ENCODE measurements around the gene PEA15. TPM values are rescaled to one million over a fixed set of nuclear protein-coding genes. Genes with fewer than 3 reads are reported as not detected.

The PEA15 gene
- total RNA-seq, 1 experiment from 2014 or later: 56.3 TPM

DNA sequence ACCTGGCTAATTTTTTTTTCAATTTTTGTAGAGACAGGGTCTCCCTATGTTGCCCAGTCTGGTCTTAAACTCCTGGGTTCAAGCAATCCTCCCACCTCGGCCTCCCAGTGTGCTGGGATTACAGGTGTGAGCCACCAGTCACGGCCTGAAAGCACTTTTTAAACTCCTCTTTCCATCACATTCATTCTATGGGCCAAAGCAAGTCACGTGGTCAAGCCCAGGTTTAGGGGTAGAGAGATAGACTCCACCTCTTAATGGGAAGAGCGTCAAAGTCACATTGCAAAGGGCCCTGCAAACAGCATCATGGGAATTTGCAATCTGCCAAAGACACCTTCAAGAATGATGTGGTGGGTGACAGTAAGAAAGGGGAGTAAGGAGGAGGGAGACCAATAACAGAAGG, 46.6 kb upstream of the PEA15 start:
- Mint-ChIP-seq H3K27me3 (ENCODE audit: low read depth) (no peaks in the 10 kb centered on the region), H3K36me3 (no peaks in the 10 kb centered on the region), H3K9me3 (no peaks in the 10 kb centered on the region), H3K27ac (no peak overlapping the region), H3K4me1 (peaks cover 8% of the 10 kb centered on the region), H3K4me3 (no peak overlapping the region)
- TF ChIP-seq FOXK1 (CRISPR knock-in tag; IDR thresholded peaks at IDR 0.05) (no peak), ZNF121 (CRISPR knock-in tag; IDR thresholded peaks at IDR 0.05) (no peak)
- ChIA-PET CTCF (interaction anchor here (1.2 to 2.0 kb wide), 4 partner anchors 9 to 93 kb away, joined by 5 to 11 read pairs (median 6); no protein-coding TSS in a partner anchor), POLR2A (no interaction called here)
- no peak for DNase-seq (ENCODE audit: low spot score)
- ATAC-seq: no peak

DNA sequence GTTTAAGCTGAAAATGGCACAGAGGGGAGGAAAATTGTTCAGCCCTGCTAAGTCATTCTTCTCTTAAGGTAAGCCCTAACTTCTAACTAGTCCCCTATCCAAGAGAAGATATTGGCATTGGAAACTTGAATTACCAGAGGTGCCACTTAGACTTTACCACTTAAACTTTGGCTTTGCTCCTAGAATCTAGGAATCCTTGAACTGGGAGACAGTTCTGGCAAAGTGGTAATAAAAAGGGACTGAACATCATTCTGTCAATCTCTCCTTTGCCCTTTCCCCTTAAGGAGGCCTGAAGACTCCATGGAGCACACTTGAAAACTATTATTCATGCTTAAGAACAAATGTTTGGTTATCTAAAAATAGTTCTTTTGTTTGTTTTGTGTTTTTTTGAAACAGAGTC, 45.3 kb upstream of the PEA15 start:
- Mint-ChIP-seq H3K36me3 (no peaks in the 10 kb centered on the region), H3K4me1 (peaks cover 8% of the 10 kb centered on the region), H3K4me3 (no peak overlapping the region), H3K27ac (no peak overlapping the region), H3K9me3 (no peaks in the 10 kb centered on the region), H3K27me3 (ENCODE audit: low read depth) (no peaks in the 10 kb centered on the region)
- ATAC-seq (no peak), DNase-seq (ENCODE audit: low spot score) (no peak)
- CTCF ChIA-PET: interaction anchor here (1.4 to 2.4 kb wide), 4 partner anchors 33 to 92 kb away, joined by 4 to 11 read pairs (median 6); no protein-coding TSS in a partner anchor
- POLR2A ChIA-PET: no interaction called here
- TF ChIP-seq TP53 (CRISPR knock-in tag; IDR thresholded peaks at IDR 0.05): no peak
- TF ChIP-seq NR1H2 (CRISPR knock-in tag; IDR thresholded peaks at IDR 0.05): no peak
- TF ChIP-seq ATF1 (CRISPR knock-in tag; IDR thresholded peaks at IDR 0.05): no peak
- TF ChIP-seq MYBL2 (CRISPR knock-in tag; IDR thresholded peaks at IDR 0.05): no peak
- TF ChIP-seq, protein P1, sequence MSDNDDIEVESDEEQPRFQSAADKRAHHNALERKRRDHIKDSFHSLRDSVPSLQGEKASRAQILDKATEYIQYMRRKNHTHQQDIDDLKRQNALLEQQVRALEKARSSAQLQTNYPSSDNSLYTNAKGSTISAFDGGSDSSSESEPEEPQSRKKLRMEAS (CRISPR knock-in tag; IDR thresholded peaks at IDR 0.05): no peak
- TF ChIP-seq, protein P2, sequence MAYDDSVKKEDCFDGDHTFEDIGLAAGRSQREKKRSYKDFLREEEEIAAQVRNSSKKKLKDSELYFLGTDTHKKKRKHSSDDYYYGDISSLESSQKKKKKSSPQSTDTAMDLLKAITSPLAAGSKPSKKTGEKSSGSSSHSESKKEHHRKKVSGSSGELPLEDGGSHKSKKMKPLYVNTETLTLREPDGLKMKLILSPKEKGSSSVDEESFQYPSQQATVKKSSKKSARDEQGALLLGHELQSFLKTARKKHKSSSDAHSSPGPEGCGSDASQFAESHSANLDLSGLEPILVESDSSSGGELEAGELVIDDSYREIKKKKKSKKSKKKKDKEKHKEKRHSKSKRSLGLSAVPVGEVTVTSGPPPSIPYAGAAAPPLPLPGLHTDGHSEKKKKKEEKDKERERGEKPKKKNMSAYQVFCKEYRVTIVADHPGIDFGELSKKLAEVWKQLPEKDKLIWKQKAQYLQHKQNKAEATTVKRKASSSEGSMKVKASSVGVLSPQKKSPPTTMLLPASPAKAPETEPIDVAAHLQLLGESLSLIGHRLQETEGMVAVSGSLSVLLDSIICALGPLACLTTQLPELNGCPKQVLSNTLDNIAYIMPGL (CRISPR knock-in tag; IDR thresholded peaks at IDR 0.05): no peak
- TF ChIP-seq, protein P3, sequence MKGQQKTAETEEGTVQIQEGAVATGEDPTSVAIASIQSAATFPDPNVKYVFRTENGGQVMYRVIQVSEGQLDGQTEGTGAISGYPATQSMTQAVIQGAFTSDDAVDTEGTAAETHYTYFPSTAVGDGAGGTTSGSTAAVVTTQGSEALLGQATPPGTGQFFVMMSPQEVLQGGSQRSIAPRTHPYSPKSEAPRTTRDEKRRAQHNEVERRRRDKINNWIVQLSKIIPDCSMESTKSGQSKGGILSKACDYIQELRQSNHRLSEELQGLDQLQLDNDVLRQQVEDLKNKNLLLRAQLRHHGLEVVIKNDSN (CRISPR knock-in tag; IDR thresholded peaks at IDR 0.05): no peak
- TF ChIP-seq ZNF317 (CRISPR knock-in tag; IDR thresholded peaks at IDR 0.05; ENCODE audit: borderline replicate concordance, low read depth): no peak
- no peak for TF ChIP-seq FOXK1 (CRISPR knock-in tag; IDR thresholded peaks at IDR 0.05)
- no peak for TF ChIP-seq TEAD4 (CRISPR knock-in tag; IDR thresholded peaks at IDR 0.05)
- TF ChIP-seq, protein P4, sequence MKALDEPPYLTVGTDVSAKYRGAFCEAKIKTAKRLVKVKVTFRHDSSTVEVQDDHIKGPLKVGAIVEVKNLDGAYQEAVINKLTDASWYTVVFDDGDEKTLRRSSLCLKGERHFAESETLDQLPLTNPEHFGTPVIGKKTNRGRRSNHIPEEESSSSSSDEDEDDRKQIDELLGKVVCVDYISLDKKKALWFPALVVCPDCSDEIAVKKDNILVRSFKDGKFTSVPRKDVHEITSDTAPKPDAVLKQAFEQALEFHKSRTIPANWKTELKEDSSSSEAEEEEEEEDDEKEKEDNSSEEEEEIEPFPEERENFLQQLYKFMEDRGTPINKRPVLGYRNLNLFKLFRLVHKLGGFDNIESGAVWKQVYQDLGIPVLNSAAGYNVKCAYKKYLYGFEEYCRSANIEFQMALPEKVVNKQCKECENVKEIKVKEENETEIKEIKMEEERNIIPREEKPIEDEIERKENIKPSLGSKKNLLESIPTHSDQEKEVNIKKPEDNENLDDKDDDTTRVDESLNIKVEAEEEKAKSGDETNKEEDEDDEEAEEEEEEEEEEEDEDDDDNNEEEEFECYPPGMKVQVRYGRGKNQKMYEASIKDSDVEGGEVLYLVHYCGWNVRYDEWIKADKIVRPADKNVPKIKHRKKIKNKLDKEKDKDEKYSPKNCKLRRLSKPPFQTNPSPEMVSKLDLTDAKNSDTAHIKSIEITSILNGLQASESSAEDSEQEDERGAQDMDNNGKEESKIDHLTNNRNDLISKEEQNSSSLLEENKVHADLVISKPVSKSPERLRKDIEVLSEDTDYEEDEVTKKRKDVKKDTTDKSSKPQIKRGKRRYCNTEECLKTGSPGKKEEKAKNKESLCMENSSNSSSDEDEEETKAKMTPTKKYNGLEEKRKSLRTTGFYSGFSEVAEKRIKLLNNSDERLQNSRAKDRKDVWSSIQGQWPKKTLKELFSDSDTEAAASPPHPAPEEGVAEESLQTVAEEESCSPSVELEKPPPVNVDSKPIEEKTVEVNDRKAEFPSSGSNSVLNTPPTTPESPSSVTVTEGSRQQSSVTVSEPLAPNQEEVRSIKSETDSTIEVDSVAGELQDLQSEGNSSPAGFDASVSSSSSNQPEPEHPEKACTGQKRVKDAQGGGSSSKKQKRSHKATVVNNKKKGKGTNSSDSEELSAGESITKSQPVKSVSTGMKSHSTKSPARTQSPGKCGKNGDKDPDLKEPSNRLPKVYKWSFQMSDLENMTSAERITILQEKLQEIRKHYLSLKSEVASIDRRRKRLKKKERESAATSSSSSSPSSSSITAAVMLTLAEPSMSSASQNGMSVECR (CRISPR knock-in tag; IDR thresholded peaks at IDR 0.05; ENCODE audit: borderline replicate concordance): no peak
- TF ChIP-seq, protein P5, sequence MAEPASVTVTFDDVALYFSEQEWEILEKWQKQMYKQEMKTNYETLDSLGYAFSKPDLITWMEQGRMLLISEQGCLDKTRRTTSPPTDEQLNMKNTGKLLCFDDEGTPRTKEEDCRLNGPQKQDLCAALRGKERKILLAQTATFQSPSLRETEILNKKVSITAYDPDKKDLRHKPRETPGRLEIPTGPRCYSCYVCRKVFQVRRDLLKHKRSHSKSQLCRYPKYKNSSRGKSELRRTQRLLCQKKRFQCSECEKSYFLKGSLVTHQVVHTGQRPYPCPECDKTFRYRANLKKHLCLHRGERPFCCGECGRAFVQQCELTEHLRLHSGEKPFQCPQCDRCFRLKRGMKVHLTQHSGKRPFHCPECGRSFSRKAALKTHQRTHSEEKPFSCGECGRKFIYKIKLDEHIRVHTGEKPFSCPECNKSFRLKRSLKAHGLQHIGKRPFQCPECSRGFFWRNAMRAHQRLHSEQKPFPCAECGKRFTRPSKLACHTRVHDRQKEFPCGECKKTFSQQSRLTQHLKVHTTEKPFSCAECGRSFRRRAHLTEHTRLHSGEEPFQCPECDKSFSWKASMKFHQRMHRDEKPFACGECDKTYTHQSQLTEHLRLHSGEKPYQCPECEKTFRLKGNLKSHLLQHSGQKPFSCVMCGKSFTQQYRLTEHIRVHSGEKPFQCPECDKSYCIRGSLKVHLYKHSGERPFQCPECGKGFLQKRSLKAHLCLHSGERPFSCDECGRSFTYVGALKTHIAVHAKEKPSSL (CRISPR knock-in tag; conservative IDR thresholded peaks at IDR 0.05): no peak
- no peak for TF ChIP-seq ZNF423 (CRISPR knock-in tag; IDR thresholded peaks at IDR 0.05)
- no peak for TF ChIP-seq SMAD3 (CRISPR knock-in tag; IDR thresholded peaks at IDR 0.05; ENCODE audit: borderline replicate concordance)
- no peak for TF ChIP-seq ZNF396 (CRISPR knock-in tag; IDR thresholded peaks at IDR 0.05; ENCODE audit: borderline replicate concordance)
- TF ChIP-seq TCF7 (CRISPR knock-in tag; IDR thresholded peaks at IDR 0.05; ENCODE audit: low read depth): no peak
- TF ChIP-seq, protein P6, sequence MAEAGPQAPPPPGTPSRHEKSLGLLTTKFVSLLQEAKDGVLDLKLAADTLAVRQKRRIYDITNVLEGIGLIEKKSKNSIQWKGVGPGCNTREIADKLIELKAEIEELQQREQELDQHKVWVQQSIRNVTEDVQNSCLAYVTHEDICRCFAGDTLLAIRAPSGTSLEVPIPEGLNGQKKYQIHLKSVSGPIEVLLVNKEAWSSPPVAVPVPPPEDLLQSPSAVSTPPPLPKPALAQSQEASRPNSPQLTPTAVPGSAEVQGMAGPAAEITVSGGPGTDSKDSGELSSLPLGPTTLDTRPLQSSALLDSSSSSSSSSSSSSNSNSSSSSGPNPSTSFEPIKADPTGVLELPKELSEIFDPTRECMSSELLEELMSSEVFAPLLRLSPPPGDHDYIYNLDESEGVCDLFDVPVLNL (CRISPR knock-in tag; IDR thresholded peaks at IDR 0.05; ENCODE audit: borderline replicate concordance, low read depth): no peak
- no peak for TF ChIP-seq RORB (CRISPR knock-in tag; IDR thresholded peaks at IDR 0.05)
- TF ChIP-seq, protein P7, sequence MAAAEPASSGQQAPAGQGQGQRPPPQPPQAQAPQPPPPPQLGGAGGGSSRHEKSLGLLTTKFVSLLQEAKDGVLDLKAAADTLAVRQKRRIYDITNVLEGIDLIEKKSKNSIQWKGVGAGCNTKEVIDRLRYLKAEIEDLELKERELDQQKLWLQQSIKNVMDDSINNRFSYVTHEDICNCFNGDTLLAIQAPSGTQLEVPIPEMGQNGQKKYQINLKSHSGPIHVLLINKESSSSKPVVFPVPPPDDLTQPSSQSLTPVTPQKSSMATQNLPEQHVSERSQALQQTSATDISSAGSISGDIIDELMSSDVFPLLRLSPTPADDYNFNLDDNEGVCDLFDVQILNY (CRISPR knock-in tag; IDR thresholded peaks at IDR 0.05): no peak
- TF ChIP-seq NFATC4 (CRISPR knock-in tag; IDR thresholded peaks at IDR 0.05): no peak
